Ovary (tissue), 3 donors: Measurements from ENCODE around the gene PBXIP1.

ENCODE experiments used
- EP300 ChIP-seq: sonication (generic); formaldehyde crosslinking; IDR thresholded peaks from one replicate; pipeline ENCODE4 v1.6.1; 2017; ENCODE audit warnings: antibody characterized with exemption
- TF ChIP-seq, protein P1 (sequence below), 3 donors: fragments of 450-650 bp in 2 of 3; fragments of 200-600 bp in 1 of 3; IDR thresholded peaks; one replicate each; pipeline versions ENCODE4 v1.5.1 to v1.8.0; 2016 to 2022; ENCODE audit warnings: antibody characterized with exemption in 3 of 3, mild to moderate bottlenecking in 1 of 3
- donor health status: DM: no; HTN: no; CAD: no.

DNA sequence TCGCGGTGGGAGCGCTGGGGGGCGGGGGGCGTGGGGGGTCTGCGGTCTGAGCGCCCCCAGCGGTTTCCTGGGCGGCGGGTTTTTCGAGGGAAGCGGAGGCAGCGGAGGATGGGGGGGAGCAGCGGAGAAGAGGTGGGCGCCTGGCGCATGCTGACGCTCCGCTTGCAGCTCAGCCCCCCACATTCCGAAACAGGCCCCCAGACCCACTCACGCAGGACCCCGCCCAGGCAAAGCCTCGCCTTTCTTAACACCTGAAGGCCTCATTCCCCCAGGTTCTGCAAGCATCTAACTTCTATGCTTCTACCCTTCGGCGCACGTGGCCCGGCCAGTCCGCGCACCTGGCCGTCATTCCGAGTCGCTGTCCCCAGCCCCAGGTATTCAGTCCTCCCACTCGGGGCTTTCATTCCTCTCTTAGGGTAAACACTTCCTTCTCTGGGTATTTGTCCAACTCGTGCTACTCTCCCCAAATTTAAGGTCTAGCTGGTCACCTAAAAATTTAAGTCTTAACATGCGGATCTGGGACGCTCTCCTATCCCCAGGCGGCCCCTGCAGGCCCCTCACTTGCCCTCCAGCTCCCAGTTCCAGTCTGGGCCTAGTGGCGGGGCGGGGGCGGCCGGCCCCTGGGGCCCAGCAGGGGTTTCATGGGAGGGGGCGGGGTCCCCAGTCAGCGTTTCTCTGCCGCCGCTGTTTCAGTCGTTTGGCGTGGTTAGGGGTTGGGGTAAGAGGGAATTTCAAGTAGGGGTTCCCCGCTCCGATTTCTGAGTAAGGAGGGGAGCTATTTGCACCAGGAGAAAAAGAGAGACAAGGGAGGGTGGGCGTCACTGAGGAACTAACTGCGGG is 43.9 kb upstream of the PBXIP1 start:
- TF ChIP-seq, protein P1, sequence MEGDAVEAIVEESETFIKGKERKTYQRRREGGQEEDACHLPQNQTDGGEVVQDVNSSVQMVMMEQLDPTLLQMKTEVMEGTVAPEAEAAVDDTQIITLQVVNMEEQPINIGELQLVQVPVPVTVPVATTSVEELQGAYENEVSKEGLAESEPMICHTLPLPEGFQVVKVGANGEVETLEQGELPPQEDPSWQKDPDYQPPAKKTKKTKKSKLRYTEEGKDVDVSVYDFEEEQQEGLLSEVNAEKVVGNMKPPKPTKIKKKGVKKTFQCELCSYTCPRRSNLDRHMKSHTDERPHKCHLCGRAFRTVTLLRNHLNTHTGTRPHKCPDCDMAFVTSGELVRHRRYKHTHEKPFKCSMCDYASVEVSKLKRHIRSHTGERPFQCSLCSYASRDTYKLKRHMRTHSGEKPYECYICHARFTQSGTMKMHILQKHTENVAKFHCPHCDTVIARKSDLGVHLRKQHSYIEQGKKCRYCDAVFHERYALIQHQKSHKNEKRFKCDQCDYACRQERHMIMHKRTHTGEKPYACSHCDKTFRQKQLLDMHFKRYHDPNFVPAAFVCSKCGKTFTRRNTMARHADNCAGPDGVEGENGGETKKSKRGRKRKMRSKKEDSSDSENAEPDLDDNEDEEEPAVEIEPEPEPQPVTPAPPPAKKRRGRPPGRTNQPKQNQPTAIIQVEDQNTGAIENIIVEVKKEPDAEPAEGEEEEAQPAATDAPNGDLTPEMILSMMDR (IDR thresholded peaks at IDR 0.05) = no peak
- TF ChIP-seq EP300 = no peak
